Endothelial cell of umbilical vein (primary cell): ENCODE data around the gene COQ7. TPM values are rescaled to one million over a fixed set of nuclear protein-coding genes. Genes with fewer than 3 reads are reported as not detected.

Source experiments
- BruUV-seq: library from RNA; stranded (reverse); fragments of 400-500 nt; replicated peaks from 2 replicates; lab custom pipeline; 2021; lab: Mats Ljungman, UMichigan
- CTCF ChIA-PET: fragments of 300-600, 350-600 bp; sonication (Branson Sonifier 250); formaldehyde crosslinking; loops from one replicate; lab custom pipeline; 2021; ENCODE audit warnings: antibody characterized with exemption, inconsistent platforms; lab: Charles Lee
- POLR2A ChIA-PET: fragments of 300-600, 350-600 bp; sonication (Branson Sonifier 250); formaldehyde crosslinking; loops from one replicate; lab custom pipeline; 2021; ENCODE audit warnings: antibody characterized with exemption, inconsistent platforms; lab: Charles Lee
- DNase-seq: peaks from one replicate; pipeline ENCODE4 v3.0.0-alpha.2; 2011; ENCODE audit warnings: low read depth, low spot score
- FAIRE-seq: peaks from 2 replicates; lab custom pipeline; 2011; peaks lifted over from hg19 to GRCh38; lab: Jason Lieb, UNC
- H2AFZ ChIP-seq: 2 replicates; pipeline ENCODE4 v1.6.0; 2012; ENCODE audit warnings: low read depth, low read length, control low read depth, inconsistent platforms
- H3K27ac ChIP-seq: 2 replicates; pipeline ENCODE4 v1.5.1; 2011; ENCODE audit warnings: low read depth, mild to moderate bottlenecking, control low read depth, low read length, moderate library complexity; ENCODE audit not compliant: insufficient read depth
- H3K27me3 ChIP-seq, 2 experiments: 2 replicates each; pipeline versions ENCODE4 v1.6.0 to v1.6.1; 2011; ENCODE audit warnings: low read length in 2 of 2, mixed read lengths in 1 of 2; ENCODE audit not compliant: control insufficient read depth in 2 of 2, insufficient read depth in 2 of 2
- H3K36me3 ChIP-seq, 2 experiments: 2 replicates in 1 of 2; 3 replicates in 1 of 2; pipeline ENCODE4 v1.5.1; 2011; ENCODE audit warnings: low read length in 2 of 2, mild to moderate bottlenecking in 1 of 2, moderate library complexity in 1 of 2; ENCODE audit not compliant: control insufficient read depth in 2 of 2, insufficient read depth in 2 of 2; ENCODE audit errors: extremely low read depth in 1 of 2
- H3K4me1 ChIP-seq: 3 replicates; pipeline ENCODE4 v1.5.1; 2011; ENCODE audit warnings: mild to moderate bottlenecking, low read length; ENCODE audit not compliant: control insufficient read depth, insufficient read depth; ENCODE audit errors: extremely low read depth
- H3K4me2 ChIP-seq: 2 replicates; pipeline ENCODE4 v1.6.1; 2011; ENCODE audit warnings: low read length, control low read depth, mixed read lengths; ENCODE audit not compliant: insufficient read depth
- H3K4me3 ChIP-seq, 3 experiments: fragments of 200-600 bp in 1 of 3; sonication (generic), shearing (Covaris generic) in 1 of 3; replicated peaks in 1 of 3; 2 replicates each; pipeline ENCODE4 v1.5.1; 2011 to 2016; ENCODE audit warnings: control low read depth in 3 of 3, low read length in 3 of 3, mild to moderate bottlenecking in 2 of 3, inconsistent platforms in 1 of 3, low read depth in 1 of 3, moderate library complexity in 1 of 3; ENCODE audit not compliant: insufficient read depth in 1 of 3
- H3K79me2 ChIP-seq: 2 replicates; pipeline ENCODE4 v1.6.0; 2012; ENCODE audit warnings: low read length, inconsistent platforms; ENCODE audit not compliant: control insufficient read depth, insufficient read depth
- H3K9ac ChIP-seq: replicated peaks from 2 replicates; pipeline ENCODE3; 2011; ENCODE audit warnings: low read length, control low read depth; ENCODE audit not compliant: insufficient read depth; ENCODE audit errors: extremely low read depth
- H3K9me1 ChIP-seq: replicated peaks from 3 replicates; pipeline ENCODE4 v1.6.0; 2011; ENCODE audit warnings: mild to moderate bottlenecking, low read length; ENCODE audit not compliant: control insufficient read depth, insufficient read depth; ENCODE audit errors: extremely low read depth
- H3K9me3 ChIP-seq: replicated peaks from 2 replicates; pipeline ENCODE4 v1.5.1; 2012; ENCODE audit warnings: low read length, inconsistent platforms; ENCODE audit not compliant: control insufficient read depth, insufficient read depth
- H4K20me1 ChIP-seq: replicated peaks from 2 replicates; pipeline ENCODE3; 2011; ENCODE audit warnings: mild to moderate bottlenecking, low read length; ENCODE audit not compliant: control insufficient read depth, insufficient read depth; ENCODE audit errors: extremely low read depth
- EZH2 ChIP-seq: IDR thresholded peaks from 2 replicates; pipeline ENCODE4 v1.6.1; 2012; ENCODE audit warnings: borderline replicate concordance, low read depth, mild to moderate bottlenecking, moderate library complexity, low read length, inconsistent platforms; ENCODE audit not compliant: severe bottlenecking
- FOS ChIP-seq: IDR thresholded peaks from 2 replicates; pipeline ENCODE4 v1.6.1; 2011; ENCODE audit warnings: mild to moderate bottlenecking, low read length, moderate library complexity, borderline replicate concordance; ENCODE audit not compliant: insufficient read depth
- GATA2 ChIP-seq: IDR thresholded peaks from 2 replicates; pipeline ENCODE4 v1.7.0; 2011; ENCODE audit warnings: low read depth, mild to moderate bottlenecking, moderate library complexity, mixed read lengths, low read length; ENCODE audit not compliant: insufficient read length, insufficient read depth
- JUN ChIP-seq: IDR thresholded peaks from 2 replicates; pipeline ENCODE4 v1.6.1; 2011; ENCODE audit warnings: borderline replicate concordance, low read depth; ENCODE audit not compliant: insufficient read length, insufficient read depth
- MAX ChIP-seq: IDR thresholded peaks from 2 replicates; pipeline ENCODE4 v1.6.1; 2011; ENCODE audit not compliant: insufficient read depth, insufficient read length
- MYC ChIP-seq: IDR thresholded peaks from one replicate; pipeline ENCODE4 v1.6.1; 2011; ENCODE audit warnings: mild to moderate bottlenecking, low read depth, low read length
- POLR2A ChIP-seq: IDR thresholded peaks from 2 replicates; pipeline ENCODE4 v1.6.1; 2012; ENCODE audit warnings: low read depth, mild to moderate bottlenecking, control low read depth, low read length
- POLR2AphosphoS5 ChIP-seq: IDR thresholded peaks from 2 replicates; pipeline ENCODE4 v1.6.1; 2012; ENCODE audit warnings: low read depth, mild to moderate bottlenecking, control low read depth, low read length, moderate library complexity; ENCODE audit not compliant: insufficient read depth
- dilution Hi-C: fragments of 300-500 bp; cut with MboI; formaldehyde crosslinking; loops from one replicate; pipeline ENCODE4 v1.15.0; 2019; ENCODE audit warnings: low sequenced_read_pairs; ENCODE audit not compliant: extremely low pct_ligation_motif_present
- intact Hi-C: fragments of 100-400 bp; cut with micrococcal nuclease; formaldehyde crosslinking; loops from one replicate; pipeline ENCODE4 v1.10.0; 2022
- polyA plus RNA-seq, 4 experiments: library from polyadenylated mRNA; depleted of rRNA in 3 of 4; stranded (reverse) in 3 of 4; unstranded in 1 of 4; fragments of >200 nt; gene quantifications; 2 replicates each; pipeline versions ENCODE4 v1.2.1 to v1.2.3, GENCODE V29; 2011 to 2012; ENCODE audit warnings: missing spikeins in 1 of 4
- total RNA-seq: library from RNA; stranded (reverse); gene quantifications from 2 replicates; pipeline ENCODE4 v1.2.3, GENCODE V29; 2021
- TF ChIP-seq, protein P1 (sequence below), 2 donors: IDR thresholded peaks; 1 replicate in 1 of 2; 2 replicates in 1 of 2; pipeline ENCODE4 v1.5.1; 2011; ENCODE audit warnings: low read length in 2 of 2, mild to moderate bottlenecking in 2 of 2, moderate library complexity in 2 of 2, control low read depth in 1 of 2, inconsistent platforms in 1 of 2, low read depth in 1 of 2; ENCODE audit not compliant: insufficient read depth in 1 of 2; ENCODE audit errors: extremely low read depth in 1 of 2

COQ7 gene
- total and polyA plus RNA-seq, 2 donors (not counting 3 experiments of a cell fraction or from before 2014, with no cell fraction given) = 12.9 to 24.2 TPM

DNA sequence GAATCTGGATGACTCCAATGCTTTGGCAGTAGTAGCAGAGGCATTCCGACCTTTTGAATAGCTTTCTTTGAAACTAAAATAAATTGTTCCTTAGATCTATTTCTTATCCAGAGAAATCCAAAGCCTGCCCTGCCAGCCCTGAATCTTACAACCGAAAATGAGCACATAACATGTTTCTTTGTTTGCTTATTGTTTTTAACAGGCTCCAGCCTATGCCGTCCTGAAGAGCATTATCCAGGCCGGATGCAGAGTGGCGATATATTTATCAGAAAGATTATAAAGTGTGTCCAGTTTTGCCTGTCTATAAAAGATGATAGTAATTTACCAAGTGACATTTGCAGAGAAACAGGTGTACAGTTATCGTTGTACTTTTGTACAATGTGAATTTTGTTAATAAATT, 10.5 kb downstream of the COQ7 start:
- H3K79me2 ChIP-seq = no peaks in the 10 kb centered on the region
- no peaks in the 10 kb centered on the region for H3K27me3 ChIP-seq
- peaks cover 8 to 9% of the 10 kb centered on the region in 2 experiments for H3K36me3 ChIP-seq
- H3K27ac ChIP-seq = no peak overlapping the region
- dilution Hi-C loops = no loop called here
- DNase-seq (no peak), FAIRE-seq (no peak)
- H3K4me2 ChIP-seq = no peak overlapping the region
- no peak overlapping the region for H3K4me3 ChIP-seq
- CTCF ChIA-PET = interaction anchor here (1.0 to 4.1 kb wide), 2 partner anchors 8 to 94 kb away, joined by 9 to 26 read pairs; partner anchors contain the start of gene TMC7
- POLR2A ChIA-PET = no interaction called here
- intact Hi-C loops = no loop called here
- H4K20me1 ChIP-seq = no peaks in the 10 kb centered on the region
- H3K9me3 ChIP-seq = no peaks in the 10 kb centered on the region
- BruUV-seq = no TSS peak
- no peak for TF ChIP-seq MYC
- no peak for TF ChIP-seq POLR2A
- no peak for TF ChIP-seq POLR2AphosphoS5
- TF ChIP-seq MAX = no peak
- TF ChIP-seq FOS = no peak
- TF ChIP-seq JUN = no peak
- TF ChIP-seq, protein P1, sequence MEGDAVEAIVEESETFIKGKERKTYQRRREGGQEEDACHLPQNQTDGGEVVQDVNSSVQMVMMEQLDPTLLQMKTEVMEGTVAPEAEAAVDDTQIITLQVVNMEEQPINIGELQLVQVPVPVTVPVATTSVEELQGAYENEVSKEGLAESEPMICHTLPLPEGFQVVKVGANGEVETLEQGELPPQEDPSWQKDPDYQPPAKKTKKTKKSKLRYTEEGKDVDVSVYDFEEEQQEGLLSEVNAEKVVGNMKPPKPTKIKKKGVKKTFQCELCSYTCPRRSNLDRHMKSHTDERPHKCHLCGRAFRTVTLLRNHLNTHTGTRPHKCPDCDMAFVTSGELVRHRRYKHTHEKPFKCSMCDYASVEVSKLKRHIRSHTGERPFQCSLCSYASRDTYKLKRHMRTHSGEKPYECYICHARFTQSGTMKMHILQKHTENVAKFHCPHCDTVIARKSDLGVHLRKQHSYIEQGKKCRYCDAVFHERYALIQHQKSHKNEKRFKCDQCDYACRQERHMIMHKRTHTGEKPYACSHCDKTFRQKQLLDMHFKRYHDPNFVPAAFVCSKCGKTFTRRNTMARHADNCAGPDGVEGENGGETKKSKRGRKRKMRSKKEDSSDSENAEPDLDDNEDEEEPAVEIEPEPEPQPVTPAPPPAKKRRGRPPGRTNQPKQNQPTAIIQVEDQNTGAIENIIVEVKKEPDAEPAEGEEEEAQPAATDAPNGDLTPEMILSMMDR (IDR thresholded peaks at IDR 0.05; ENCODE audit: extremely low read depth in 1 of 2, insufficient read depth in 1 of 2, low read depth in 1 of 2, low read length in 2 of 2) = no peak
- TF ChIP-seq EZH2 = no peak
- no peak for TF ChIP-seq GATA2
- no peak overlapping the region for H3K9ac ChIP-seq
- H2AFZ ChIP-seq = no peak overlapping the region
- H3K4me1 ChIP-seq = no peaks in the 10 kb centered on the region
- no peaks in the 10 kb centered on the region for H3K9me1 ChIP-seq
